ENCODE data around the gene SEL1L. TPM values are rescaled to one million over a fixed set of nuclear protein-coding genes. Genes with fewer than 3 reads are reported as not detected.
A peak's percentile ranks its signal among the peaks of the same experiment; 100 is the strongest.
"Not testable (repeated sequence)": the region's sequence is repeated elsewhere in the genome, so short reads cannot be mapped to it uniquely, and the experiment has no call there.

Gene SEL1L
- total RNA-seq, 4 donors from 2014 or later = 16.5 to 57.1 (median 44.7) TPM

- DNase-seq = no peak
These were observed 60.1 kb downstream of the SEL1L start for GRCh38 chr14:81473456-81474147.

GRCh38 chr14:81472096-81472800 is 61.4 kb downstream of the SEL1L start:
- DNase-seq = no peak
- Histone ChIP-seq H3K36me3 (peaks cover 0 to 24% (median 0%) of the 10 kb centered on the region in 3 donors), H3K9me3 (no peaks in the 10 kb centered on the region), H3K4me3 (no peak overlapping the region), H3K27ac (no peak overlapping the region), H3K4me1 (no peaks in the 10 kb centered on the region), H3K27me3 (no peaks in the 10 kb centered on the region)
- TF ChIP-seq CTCF (IDR thresholded peaks at IDR 0.05) (no peak), POLR2A (IDR thresholded peaks at IDR 0.05) (no peak)

More at GRCh38 chr14:81473456-81474147, 60.1 kb downstream of the SEL1L start:
- Histone ChIP-seq H3K9me3 (no peaks in the 10 kb centered on the region), H3K27ac (peak overlapping the region in 2 of 4 donors; percentile 3 to 43), H3K4me1 (no peaks in the 10 kb centered on the region), H3K4me3 (no peak overlapping the region), H3K36me3 (peaks cover 0 to 35% (median 0%) of the 10 kb centered on the region in 3 donors), H3K27me3 (no peaks in the 10 kb centered on the region)
- TF ChIP-seq CTCF (IDR thresholded peaks at IDR 0.05) (no peak), POLR2A (IDR thresholded peaks at IDR 0.05) (no peak)

- peak overlapping the region in 1 of 4 donors; percentile 21 for H3K27ac ChIP-seq
- no peaks in the 10 kb centered on the region for H3K27me3 ChIP-seq
- DNase-seq = no peak
- no peaks in the 10 kb centered on the region for H3K9me3 ChIP-seq
- H3K4me1 ChIP-seq = no peaks in the 10 kb centered on the region
- no peak for TF ChIP-seq CTCF (IDR thresholded peaks at IDR 0.05)
- no peak for TF ChIP-seq POLR2A (IDR thresholded peaks at IDR 0.05)
- peaks cover 0 to 12% (median 0%) of the 10 kb centered on the region in 3 donors for H3K36me3 ChIP-seq
- H3K4me3 ChIP-seq = no peak overlapping the region
These were observed 62.6 kb downstream of the SEL1L start for GRCh38 chr14:81471062-81471461.

- not testable (repeated sequence) for DNase-seq, H3K4me3 ChIP-seq, H3K9me3 ChIP-seq, H3K36me3 ChIP-seq, H3K27me3 ChIP-seq, H3K4me1 ChIP-seq
- peak overlapping the region in 1 of 4 donors; percentile 21 for H3K27ac ChIP-seq
These were observed 63.2 kb downstream of the SEL1L start for GRCh38 chr14:81470557-81470826.

GRCh38 chr14:81466854-81467253 is 66.8 kb downstream of the SEL1L start:
- Histone ChIP-seq H3K9me3 (no peaks in the 10 kb centered on the region), H3K27me3 (no peaks in the 10 kb centered on the region), H3K36me3 (no peaks in the 10 kb centered on the region), H3K4me3 (no peak overlapping the region), H3K4me1 (no peaks in the 10 kb centered on the region), H3K27ac (no peak overlapping the region)
- TF ChIP-seq POLR2A (IDR thresholded peaks at IDR 0.05) (no peak), CTCF (IDR thresholded peaks at IDR 0.05) (no peak)
- DNase-seq = no peak

- no peak overlapping the region for H3K27ac ChIP-seq
- H3K4me1 ChIP-seq = no peaks in the 10 kb centered on the region
- no peaks in the 10 kb centered on the region for H3K9me3 ChIP-seq
- no peak overlapping the region for H3K4me3 ChIP-seq
- no peak for TF ChIP-seq POLR2A (IDR thresholded peaks at IDR 0.05)
- no peak for TF ChIP-seq CTCF (IDR thresholded peaks at IDR 0.05)
- no peaks in the 10 kb centered on the region for H3K27me3 ChIP-seq
- DNase-seq = no peak
- H3K36me3 ChIP-seq = no peaks in the 10 kb centered on the region
These were observed 68.0 kb downstream of the SEL1L start for GRCh38 chr14:81465507-81466228.

GRCh38 chr14:81465003-81465392 is 68.7 kb downstream of the SEL1L start:
- DNase-seq, H3K36me3 ChIP-seq, H3K27me3 ChIP-seq, H3K4me1 ChIP-seq, H3K9me3 ChIP-seq: not testable (repeated sequence)
- H3K27ac ChIP-seq = peak overlapping the region in 3 of 4 donors; percentile 15 to 66 (median 41)
- H3K4me3 ChIP-seq = peak overlapping the region; percentile 32 to 54 (median 41)

All from Peyer's patch (tissue), 4 donors.